Neural cell (in vitro differentiated cells): Measurements from ENCODE around the gene LDLRAD3. TPM values are rescaled to one million over a fixed set of nuclear protein-coding genes. Genes with fewer than 3 reads are reported as not detected.

Experiments
- H2AFZ ChIP-seq: fragments of 200-600, 300-800 bp; sonication (generic), shearing (Covaris generic); 2 replicates; pipeline ENCODE4 v1.6.0; 2014; ENCODE audit warnings: low read depth, mild to moderate bottlenecking, antibody characterized with exemption, low read length, moderate library complexity
- H3F3A ChIP-seq: fragments of 200-600 bp; shearing (Covaris generic); 2 replicates; pipeline ENCODE4 v1.6.1; 2016; ENCODE audit warnings: mild to moderate bottlenecking, moderate library complexity, mixed read lengths, antibody characterized with exemption, low read length; ENCODE audit not compliant: insufficient read depth, poor library complexity, severe bottlenecking
- H3K27ac ChIP-seq: fragments of 200-600, 300-800 bp; sonication (generic), shearing (Covaris generic); 2 replicates; pipeline ENCODE4 v1.5.1; 2014; ENCODE audit warnings: mild to moderate bottlenecking, low read length, moderate library complexity
- H3K27me3 ChIP-seq: fragments of 300-800, 200-600 bp; sonication (generic), shearing (Covaris generic); 2 replicates; pipeline ENCODE4 v1.6.0; 2014; ENCODE audit warnings: mild to moderate bottlenecking, low read depth, low read length, moderate library complexity; ENCODE audit not compliant: insufficient read depth
- H3K36me3 ChIP-seq: fragments of 300-800, 200-600 bp; sonication (generic), shearing (Covaris generic); 2 replicates; pipeline ENCODE4 v1.5.1; 2014; ENCODE audit warnings: mild to moderate bottlenecking, antibody characterized with exemption, low read length, moderate library complexity; ENCODE audit not compliant: insufficient read depth
- H3K4me2 ChIP-seq: fragments of 300-800, 200-600 bp; sonication (generic), shearing (Covaris generic); 2 replicates; pipeline ENCODE4 v1.6.0; 2014; ENCODE audit warnings: mild to moderate bottlenecking, low read length
- H3K4me3 ChIP-seq: fragments of 300-800, 200-600 bp; sonication (generic), shearing (Covaris generic); 2 replicates; pipeline ENCODE4 v1.5.1; 2014; ENCODE audit warnings: mild to moderate bottlenecking, low read length, moderate library complexity
- H3K79me2 ChIP-seq: fragments of 200-600 bp; shearing (Covaris generic); replicated peaks from 2 replicates; pipeline ENCODE4 v1.6.0; 2014; ENCODE audit warnings: mild to moderate bottlenecking, low read length, moderate library complexity; ENCODE audit not compliant: insufficient read depth
- H3K9ac ChIP-seq: fragments of 300-800, 200-600 bp; sonication (generic), shearing (Covaris generic); 2 replicates; pipeline ENCODE4 v1.6.1; 2016; ENCODE audit warnings: mild to moderate bottlenecking, low read length, mixed read lengths
- H3K9me2 ChIP-seq: fragments of 200-600 bp; shearing (Covaris generic); 2 replicates; pipeline ENCODE4 v1.6.1; 2016; ENCODE audit warnings: mild to moderate bottlenecking, low read length, mixed read lengths; ENCODE audit not compliant: insufficient read depth
- H3K9me3 ChIP-seq: fragments of 200-600, 300-800 bp; sonication (generic), shearing (Covaris generic); 2 replicates; pipeline ENCODE4 v1.6.1; 2016; ENCODE audit warnings: mild to moderate bottlenecking, mixed run types, low read length, moderate library complexity, mixed read lengths
- H4K20me1 ChIP-seq: fragments of 200-600 bp; shearing (Covaris generic); 2 replicates; pipeline ENCODE4 v1.6.1; 2016; ENCODE audit warnings: mild to moderate bottlenecking, mixed run types; ENCODE audit not compliant: insufficient read depth
- CTCF ChIP-seq: fragments of 450-650 bp; IDR thresholded peaks from 2 replicates; pipeline ENCODE4 v1.5.1; 2014; ENCODE audit warnings: antibody characterized with exemption, mild to moderate bottlenecking, moderate library complexity; ENCODE audit not compliant: poor library complexity, severe bottlenecking
- EP300 ChIP-seq: fragments of 450-650 bp; conservative IDR thresholded peaks from 2 replicates; pipeline ENCODE4 v1.6.1; 2014; ENCODE audit warnings: antibody characterized with exemption, mild to moderate bottlenecking, moderate library complexity; ENCODE audit not compliant: poor library complexity, severe bottlenecking
- EZH2 ChIP-seq: fragments of 200-600, 300-800 bp; shearing (Covaris generic), sonication (generic); IDR thresholded peaks from 2 replicates; pipeline ENCODE4 v1.6.1; 2014; ENCODE audit warnings: antibody characterized with exemption, low read length, borderline replicate concordance, mild to moderate bottlenecking; ENCODE audit not compliant: insufficient read depth, poor library complexity, severe bottlenecking
- MXI1 ChIP-seq: fragments of 450-650 bp; conservative IDR thresholded peaks from 2 replicates; pipeline ENCODE4 v1.6.1; 2014; ENCODE audit warnings: antibody characterized with exemption, mild to moderate bottlenecking; ENCODE audit not compliant: poor library complexity, severe bottlenecking
- POLR2AphosphoS5 ChIP-seq: IDR thresholded peaks from 2 replicates; pipeline ENCODE4 v1.6.1; 2012
- RAD21 ChIP-seq: fragments of 450-650 bp; conservative IDR thresholded peaks from 2 replicates; pipeline ENCODE4 v1.6.1; 2014; ENCODE audit warnings: antibody characterized with exemption, mild to moderate bottlenecking, moderate library complexity
- REST ChIP-seq: IDR thresholded peaks from 2 replicates; pipeline ENCODE4 v1.6.1; 2012; ENCODE audit warnings: borderline replicate concordance
- SMC3 ChIP-seq: fragments of 450-650 bp; conservative IDR thresholded peaks from 2 replicates; pipeline ENCODE4 v1.6.1; 2014; ENCODE audit warnings: antibody characterized with exemption, mild to moderate bottlenecking, moderate library complexity; ENCODE audit not compliant: poor library complexity
- TAF1 ChIP-seq: IDR thresholded peaks from 2 replicates; pipeline ENCODE4 v1.6.1; 2012; ENCODE audit warnings: low read depth
- polyA plus RNA-seq: library from polyadenylated mRNA; depleted of rRNA; stranded (reverse); fragments of >200 nt; gene quantifications from 2 replicates; pipeline ENCODE4 v1.2.3, GENCODE V29; 2014

LDLRAD3 gene
- polyA plus RNA-seq, 1 donor from 2014 or later = 3.5 TPM

- H4K20me1 ChIP-seq = no peaks in the 10 kb centered on the region
- no peaks in the 10 kb centered on the region for H3F3A ChIP-seq
- no peak overlapping the region for H3K9ac ChIP-seq
- no peak overlapping the region for H3K4me3 ChIP-seq
- TF ChIP-seq RAD21 = no peak
- no peak for TF ChIP-seq EP300
- no peak for TF ChIP-seq POLR2AphosphoS5
- TF ChIP-seq CTCF = no peak
- TF ChIP-seq MXI1 = no peak
- no peak for TF ChIP-seq SMC3
- TF ChIP-seq EZH2 = no peak
- TF ChIP-seq TAF1 = no peak
- no peak for TF ChIP-seq REST
- H3K27me3 ChIP-seq = no peaks in the 10 kb centered on the region
- no peak overlapping the region for H2AFZ ChIP-seq
- H3K4me2 ChIP-seq = no peak overlapping the region
- H3K36me3 ChIP-seq = no peaks in the 10 kb centered on the region
- no peaks in the 10 kb centered on the region for H3K79me2 ChIP-seq
- H3K27ac ChIP-seq = no peak overlapping the region
- H3K9me2 ChIP-seq = no peaks in the 10 kb centered on the region
- H3K9me3 ChIP-seq = no peaks in the 10 kb centered on the region
Observed at GRCh38 chr11:36130401-36130800, 186.5 kb downstream of the LDLRAD3 start.

- Histone ChIP-seq H3K4me2 (no peak overlapping the region), H3K9me2 (no peaks in the 10 kb centered on the region), H3K4me3 (no peak overlapping the region), H4K20me1 (no peaks in the 10 kb centered on the region), H3K36me3 (no peaks in the 10 kb centered on the region), H3F3A (no peaks in the 10 kb centered on the region), H3K27ac (no peak overlapping the region), H2AFZ (no peak overlapping the region), H3K9ac (no peak overlapping the region), H3K79me2 (no peaks in the 10 kb centered on the region), H3K27me3 (no peaks in the 10 kb centered on the region), H3K9me3 (no peaks in the 10 kb centered on the region)
- TF ChIP-seq TAF1 = no peak
- no peak for TF ChIP-seq REST
- TF ChIP-seq CTCF = peak; percentile 83
- no peak for TF ChIP-seq EP300
- no peak for TF ChIP-seq EZH2
- no peak for TF ChIP-seq MXI1
- peak; percentile 84 for TF ChIP-seq SMC3
- TF ChIP-seq RAD21 = peak; percentile 84
- TF ChIP-seq POLR2AphosphoS5 = no peak
Observed at GRCh38 chr11:36131721-36132397, 188.0 kb downstream of the LDLRAD3 start.
